ENCODE measurements around the gene AP1G2. TPM values are rescaled to one million over a fixed set of nuclear protein-coding genes. Genes with fewer than 3 reads are reported as not detected.

Gene AP1G2
- total RNA-seq, 1 experiment from 2014 or later = 155 TPM

DNA sequence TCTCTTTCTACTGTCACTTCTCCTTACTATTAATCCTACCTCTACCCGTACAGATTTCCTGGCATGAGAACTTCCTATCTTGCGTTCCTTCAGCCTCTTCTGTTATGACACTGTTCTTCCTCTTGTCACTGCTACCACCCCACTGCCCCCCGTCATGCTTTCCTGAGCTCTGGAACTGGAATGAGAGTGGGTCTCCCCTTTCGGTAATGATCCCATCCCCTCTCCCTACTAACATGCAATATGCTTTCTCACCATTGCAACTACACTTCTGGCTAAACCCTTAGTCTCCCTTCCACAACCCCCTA lies 4.9 kb upstream of the AP1G2 start:
- ATAC-seq (no peak), DNase-seq (ENCODE audit: low read depth, low spot score) (no peak)
- H3K4me3 ChIP-seq (replicated peaks in 1 of 2; ENCODE audit: low read depth in 1 of 2, low read length in 2 of 2) = no peak overlapping the region
- no peaks in the 10 kb centered on the region for H3K79me2 ChIP-seq (ENCODE audit: insufficient read depth, low read length)
- H3K9me2 ChIP-seq (ENCODE audit: insufficient read depth) = no peaks in the 10 kb centered on the region
- H4K20me1 ChIP-seq (ENCODE audit: insufficient read depth) = no peaks in the 10 kb centered on the region
- POLR2A ChIA-PET = no interaction called here
- H3K27ac ChIP-seq (ENCODE audit: low read depth, low read length) = no peak overlapping the region
- no peaks in the 10 kb centered on the region for H3K9me3 ChIP-seq (ENCODE audit: control insufficient read depth in 1 of 2, insufficient read depth in 1 of 2, low read depth in 1 of 2, low read length in 2 of 2)
- no peaks in the 10 kb centered on the region for H3K36me3 ChIP-seq (ENCODE audit: control insufficient read depth in 1 of 2, insufficient read depth in 2 of 2, low read length in 2 of 2)
- H3K4me1 ChIP-seq (ENCODE audit: control insufficient read depth in 1 of 2, insufficient read depth in 2 of 2, low read length in 2 of 2) = peaks cover 22 to 24% of the 10 kb centered on the region in 2 experiments
- H3K9ac ChIP-seq (ENCODE audit: low read length) = no peak overlapping the region
- TF ChIP-seq POLR2AphosphoS5 (IDR thresholded peaks at IDR 0.05; ENCODE audit: low read depth, low read length) = no peak
- no peak for TF ChIP-seq ZFX (IDR thresholded peaks at IDR 0.05)
- TF ChIP-seq REST (IDR thresholded peaks at IDR 0.05; ENCODE audit: low read depth) = no peak
- TF ChIP-seq, protein P1, sequence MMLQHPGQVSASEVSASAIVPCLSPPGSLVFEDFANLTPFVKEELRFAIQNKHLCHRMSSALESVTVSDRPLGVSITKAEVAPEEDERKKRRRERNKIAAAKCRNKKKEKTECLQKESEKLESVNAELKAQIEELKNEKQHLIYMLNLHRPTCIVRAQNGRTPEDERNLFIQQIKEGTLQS (IDR thresholded peaks at IDR 0.05) = no peak
- no peak for TF ChIP-seq MAX (IDR thresholded peaks at IDR 0.05)
- no peak for TF ChIP-seq ZNF274 (IDR thresholded peaks at IDR 0.05; ENCODE audit: low read depth, low read length)
- TF ChIP-seq CEBPB (IDR thresholded peaks at IDR 0.05; ENCODE audit: low read depth) = no peak
- no peak for TF ChIP-seq SP1 (IDR thresholded peaks at IDR 0.05; ENCODE audit: low read depth)
- no peak for TF ChIP-seq YY1 (IDR thresholded peaks at IDR 0.05; ENCODE audit: extremely low read depth, insufficient replicate concordance, low read depth, low read length)
- TF ChIP-seq FOSL1 (IDR thresholded peaks at IDR 0.05; ENCODE audit: low read depth) = no peak
- TF ChIP-seq SRF (IDR thresholded peaks at IDR 0.05; ENCODE audit: low read depth) = no peak
- TF ChIP-seq EZH2 (IDR thresholded peaks at IDR 0.05) = no peak
- no peak for TF ChIP-seq POLR2A (IDR thresholded peaks at IDR 0.05; ENCODE audit: borderline replicate concordance, extremely low read depth, insufficient read depth, insufficient read length)
- TF ChIP-seq RAD21 (IDR thresholded peaks at IDR 0.05; ENCODE audit: low read depth) = no peak
- no peak for TF ChIP-seq JUND (IDR thresholded peaks at IDR 0.05)
- no peak for TF ChIP-seq TCF7L2 (IDR thresholded peaks at IDR 0.05; ENCODE audit: borderline replicate concordance, extremely low read depth, insufficient read depth, insufficient read length)
- no peak overlapping the region for H2AFZ ChIP-seq (ENCODE audit: low read depth, low read length, poor library complexity, severe bottlenecking)
- H3K27me3 ChIP-seq (ENCODE audit: insufficient read depth, low read length) = no peaks in the 10 kb centered on the region
- no TSS peak for BruUV-seq (replicated peaks)
- intact Hi-C loops (cut with micrococcal nuclease) = no loop called here
- CTCF ChIA-PET = interaction anchor here (1.0 kb wide), 1 partner anchor 13 kb away, joined by 3 read pairs; no protein-coding TSS in a partner anchor
- RAD21 ChIA-PET (ENCODE audit: low non-redundant PET in 1 of 2, low total read pairs in 2 of 2, uncharacterized antibody in 2 of 2, unreplicated experiment in 2 of 2) = no interaction called here
- H3K4me2 ChIP-seq (ENCODE audit: low read length) = no peak overlapping the region
